Transverse colon (tissue), 4 donors: ENCODE results near the gene PCBP3.

Source experiments
- EP300 ChIP-seq: sonication (generic); formaldehyde crosslinking; IDR thresholded peaks from one replicate; pipeline ENCODE4 v1.6.1; 2017; ENCODE audit warnings: antibody characterized with exemption, low read depth
- POLR2A ChIP-seq: fragments of 450-650 bp; IDR thresholded peaks from one replicate; pipeline ENCODE4 v1.6.1; 2016; ENCODE audit warnings: antibody characterized with exemption, mild to moderate bottlenecking, moderate library complexity
- POLR2AphosphoS5 ChIP-seq, 3 donors: sonication (generic); formaldehyde crosslinking; IDR thresholded peaks; one replicate each; pipeline ENCODE4 v1.6.1; 2016; ENCODE audit warnings: antibody characterized with exemption in 3 of 3
- TF ChIP-seq, protein P1 (sequence below), 5 experiments: fragments of 200-600 bp in 3 of 5; fragments of 450-650 bp in 2 of 5; sonication (generic) in 3 of 5; IDR thresholded peaks; 1 replicate in 2 of 5; 2 replicates in 3 of 5; pipeline ENCODE4 v1.5.1; 2016 to 2017; ENCODE audit warnings: antibody characterized with exemption in 5 of 5, inconsistent platforms in 3 of 5, mild to moderate bottlenecking in 2 of 5, moderate library complexity in 1 of 5

DNA sequence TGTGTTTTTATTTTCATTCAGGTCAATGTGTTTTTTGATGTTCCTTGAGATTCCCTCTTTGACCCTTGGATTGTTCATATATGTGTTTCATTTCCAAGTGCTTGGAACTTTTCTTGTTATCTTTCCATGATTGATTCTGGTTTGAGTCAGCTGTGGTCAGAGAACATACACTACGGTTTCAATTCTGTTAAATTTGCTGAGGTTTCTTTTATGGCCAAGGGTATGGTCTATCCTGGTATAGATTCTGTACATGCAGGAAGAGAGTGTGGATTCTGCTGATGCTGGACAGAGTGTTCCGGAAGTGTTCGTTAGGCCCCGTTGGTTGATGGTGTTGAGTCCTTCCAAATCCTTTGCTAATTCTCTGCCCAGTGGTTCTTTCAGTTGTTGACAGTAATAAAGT is 239.6 kb downstream of the PCBP3 start:
- TF ChIP-seq, protein P1, sequence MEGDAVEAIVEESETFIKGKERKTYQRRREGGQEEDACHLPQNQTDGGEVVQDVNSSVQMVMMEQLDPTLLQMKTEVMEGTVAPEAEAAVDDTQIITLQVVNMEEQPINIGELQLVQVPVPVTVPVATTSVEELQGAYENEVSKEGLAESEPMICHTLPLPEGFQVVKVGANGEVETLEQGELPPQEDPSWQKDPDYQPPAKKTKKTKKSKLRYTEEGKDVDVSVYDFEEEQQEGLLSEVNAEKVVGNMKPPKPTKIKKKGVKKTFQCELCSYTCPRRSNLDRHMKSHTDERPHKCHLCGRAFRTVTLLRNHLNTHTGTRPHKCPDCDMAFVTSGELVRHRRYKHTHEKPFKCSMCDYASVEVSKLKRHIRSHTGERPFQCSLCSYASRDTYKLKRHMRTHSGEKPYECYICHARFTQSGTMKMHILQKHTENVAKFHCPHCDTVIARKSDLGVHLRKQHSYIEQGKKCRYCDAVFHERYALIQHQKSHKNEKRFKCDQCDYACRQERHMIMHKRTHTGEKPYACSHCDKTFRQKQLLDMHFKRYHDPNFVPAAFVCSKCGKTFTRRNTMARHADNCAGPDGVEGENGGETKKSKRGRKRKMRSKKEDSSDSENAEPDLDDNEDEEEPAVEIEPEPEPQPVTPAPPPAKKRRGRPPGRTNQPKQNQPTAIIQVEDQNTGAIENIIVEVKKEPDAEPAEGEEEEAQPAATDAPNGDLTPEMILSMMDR (IDR thresholded peaks at IDR 0.05), result no peak
- TF ChIP-seq POLR2A (no peak), EP300 (no peak), POLR2AphosphoS5 (IDR thresholded peaks at IDR 0.05) (no peak)
